Stimulated activated effector memory CD8-positive, alpha-beta T cell treated with anti-CD3 and anti-CD28 coated beads, Interleukin-12 subunit alpha, Interleukin-12 subunit beta, amount 100 ng/mL, for 72 hours (primary cell): ENCODE measurements around the gene MXRA8.

Experiments
- ATAC-seq: fragments of 150-1000 bp; cut with Tn5 transposase; 2 replicates; pipeline ENCODE4 v1.10.0; 2021
- DNase-seq, 2 donors: peaks; one replicate each; pipeline ENCODE4 v3.0.0; 2021 to 2022; ENCODE audit warnings: low spot score in 2 of 2
- H3K27ac Mint-ChIP-seq: one replicate; pipeline ENCODE4 v1.8.0; 2022; ENCODE audit warnings: mild to moderate bottlenecking, mixed read lengths
- H3K36me3 Mint-ChIP-seq: one replicate; pipeline ENCODE4 v1.8.0; 2022; ENCODE audit warnings: mild to moderate bottlenecking, mixed read lengths
- H3K4me1 Mint-ChIP-seq: one replicate; pipeline ENCODE4 v1.8.0; 2022; ENCODE audit warnings: mixed read lengths
- H3K4me3 Mint-ChIP-seq: one replicate; pipeline ENCODE4 v1.8.0; 2022; ENCODE audit warnings: mild to moderate bottlenecking, mixed read lengths
- H3K9me3 Mint-ChIP-seq: one replicate; pipeline ENCODE4 v1.8.0; 2022; ENCODE audit warnings: mixed read lengths

The MXRA8 gene

GRCh38 chr1:1351511-1352427 is 6.6 kb downstream of the MXRA8 start:
- no peaks in the 10 kb centered on the region for H3K36me3 Mint-ChIP-seq
- DNase-seq (no peak), ATAC-seq (no peak)
- H3K4me1 Mint-ChIP-seq: peaks cover 17% of the 10 kb centered on the region
- H3K4me3 Mint-ChIP-seq: peak overlapping the region; percentile 61
- H3K27ac Mint-ChIP-seq: peak overlapping the region; percentile 29
- H3K9me3 Mint-ChIP-seq: no peaks in the 10 kb centered on the region

GRCh38 chr1:1349256-1350012 is 8.9 kb downstream of the MXRA8 start, which contains the start of gene DVL1:
Gene DVL1, minus strand, starts transcription at chr1:1349418. Its CDS starts 353 bp downstream, at chr1:1349065.
- Mint-ChIP-seq H3K4me3 (peak within 1 kb of the TSS; percentile 71), H3K4me1 (peaks cover 24% of the 10 kb centered on the region), H3K27ac (no peak within 1 kb of the TSS), H3K9me3 (no peaks in the 10 kb centered on the region), H3K36me3 (no peaks in the 10 kb centered on the region)
- DNase-seq (peak; percentile 84 to 85), ATAC-seq (peak; percentile 79)

- Mint-ChIP-seq H3K27ac (no peak overlapping the region), H3K4me3 (peak overlapping the region; percentile 71), H3K9me3 (no peaks in the 10 kb centered on the region), H3K4me1 (peaks cover 24% of the 10 kb centered on the region), H3K36me3 (no peaks in the 10 kb centered on the region)
- ATAC-seq: peak; percentile 47
- no peak for DNase-seq
Measured at GRCh38 chr1:1348420-1349255, 9.7 kb downstream of the MXRA8 start.

GRCh38 chr1:1347663-1348419 is 10.5 kb downstream of the MXRA8 start:
- ATAC-seq: no peak
- H3K27ac Mint-ChIP-seq: no peak overlapping the region
- H3K9me3 Mint-ChIP-seq: no peaks in the 10 kb centered on the region
- peaks cover 24% of the 10 kb centered on the region for H3K4me1 Mint-ChIP-seq
- peak overlapping the region; percentile 71 for H3K4me3 Mint-ChIP-seq
- DNase-seq: no peak
- no peaks in the 10 kb centered on the region for H3K36me3 Mint-ChIP-seq

- Mint-ChIP-seq H3K4me1 (peaks cover 19% of the 10 kb centered on the region), H3K4me3 (peak overlapping the region; percentile 71), H3K36me3 (no peaks in the 10 kb centered on the region), H3K9me3 (no peaks in the 10 kb centered on the region), H3K27ac (no peak overlapping the region)
- ATAC-seq: no peak
- DNase-seq: no peak
Measured at GRCh38 chr1:1347026-1347595, 11.2 kb downstream of the MXRA8 start.

- DNase-seq (no peak), ATAC-seq (no peak)
- H3K4me3 Mint-ChIP-seq: peak overlapping the region; percentile 71
- H3K36me3 Mint-ChIP-seq: no peaks in the 10 kb centered on the region
- no peak overlapping the region for H3K27ac Mint-ChIP-seq
- H3K9me3 Mint-ChIP-seq: no peaks in the 10 kb centered on the region
- H3K4me1 Mint-ChIP-seq: peaks cover 16% of the 10 kb centered on the region
Measured at GRCh38 chr1:1346501-1346890, 11.9 kb downstream of the MXRA8 start.

GRCh38 chr1:1345860-1346500 is 12.4 kb downstream of the MXRA8 start:
- ATAC-seq: no peak
- Mint-ChIP-seq H3K4me3 (no peak overlapping the region), H3K27ac (no peak overlapping the region), H3K4me1 (peaks cover 21% of the 10 kb centered on the region), H3K36me3 (no peaks in the 10 kb centered on the region), H3K9me3 (no peaks in the 10 kb centered on the region)
- no peak for DNase-seq

GRCh38 chr1:1345384-1345783 is 13.0 kb downstream of the MXRA8 start:
- DNase-seq: no peak
- Mint-ChIP-seq H3K9me3 (no peaks in the 10 kb centered on the region), H3K36me3 (no peaks in the 10 kb centered on the region), H3K4me3 (no peak overlapping the region), H3K27ac (peak overlapping the region; percentile 74), H3K4me1 (peaks cover 23% of the 10 kb centered on the region)
- no peak for ATAC-seq

GRCh38 chr1:1344655-1345361 is 13.5 kb downstream of the MXRA8 start:
- no peaks in the 10 kb centered on the region for H3K9me3 Mint-ChIP-seq
- peak; percentile 76 for ATAC-seq
- peaks cover 23% of the 10 kb centered on the region for H3K4me1 Mint-ChIP-seq
- peak overlapping the region; percentile 74 for H3K27ac Mint-ChIP-seq
- no peak for DNase-seq
- H3K4me3 Mint-ChIP-seq: no peak overlapping the region
- H3K36me3 Mint-ChIP-seq: no peaks in the 10 kb centered on the region

- DNase-seq: no peak
- H3K27ac Mint-ChIP-seq: peak overlapping the region; percentile 74
- ATAC-seq: no peak
- no peaks in the 10 kb centered on the region for H3K9me3 Mint-ChIP-seq
- H3K4me1 Mint-ChIP-seq: peaks cover 23% of the 10 kb centered on the region
- H3K36me3 Mint-ChIP-seq: no peaks in the 10 kb centered on the region
- no peak overlapping the region for H3K4me3 Mint-ChIP-seq
Measured at GRCh38 chr1:1343811-1344421, 14.4 kb downstream of the MXRA8 start.

GRCh38 chr1:1342584-1343115 is 15.7 kb downstream of the MXRA8 start:
- no peak for ATAC-seq
- DNase-seq: no peak
- Mint-ChIP-seq H3K4me1 (peaks cover 23% of the 10 kb centered on the region), H3K9me3 (no peaks in the 10 kb centered on the region), H3K36me3 (no peaks in the 10 kb centered on the region), H3K27ac (peak overlapping the region; percentile 74), H3K4me3 (no peak overlapping the region)

- no peak for ATAC-seq
- no peak overlapping the region for H3K4me3 Mint-ChIP-seq
- no peak for DNase-seq
- no peak overlapping the region for H3K27ac Mint-ChIP-seq
- peaks cover 17% of the 10 kb centered on the region for H3K4me1 Mint-ChIP-seq
- H3K9me3 Mint-ChIP-seq: no peaks in the 10 kb centered on the region
- no peaks in the 10 kb centered on the region for H3K36me3 Mint-ChIP-seq
Measured at GRCh38 chr1:1342061-1342562, 16.2 kb downstream of the MXRA8 start.
